HEK293 (cell line): ENCODE measurements around the gene KCTD11.

Experiments
- CTCF ChIA-PET: fragments of 350-600 bp; formaldehyde crosslinking; extraction: SDS; loops from one replicate; lab custom pipeline; 2021; ENCODE audit warnings: antibody characterized with exemption; lab: Yijun Ruan, JAX
- POLR2A ChIA-PET: fragments of 300-600 bp; formaldehyde crosslinking; extraction: SDS; loops from one replicate; lab custom pipeline; 2020; ENCODE audit warnings: antibody characterized with exemption, inconsistent platforms; lab: Yijun Ruan, JAX
- H3K27ac ChIP-seq: fragments of 200-500 bp; sonication (Bioruptor generic); 2 replicates; pipeline ENCODE4 v1.5.1; 2014; ENCODE audit warnings: low read depth, low read length, control low read depth, inconsistent platforms; ENCODE audit errors: extremely low read depth
- H3K36me3 ChIP-seq, 2 experiments: fragments of 200-500 bp in 1 of 2; sonication (Bioruptor generic) in 1 of 2; 1 replicate in 1 of 2; 2 replicates in 1 of 2; pipeline ENCODE4 v1.5.1; 2014 to 2017; ENCODE audit warnings: inconsistent platforms in 2 of 2, low read length in 2 of 2; ENCODE audit not compliant: control insufficient read depth in 2 of 2, insufficient read depth in 1 of 2
- H3K4me1 ChIP-seq: fragments of 200-500 bp; sonication (Bioruptor generic); 2 replicates; pipeline ENCODE4 v1.5.1; 2014; ENCODE audit warnings: mild to moderate bottlenecking, low read length, inconsistent platforms; ENCODE audit not compliant: control insufficient read depth, insufficient read depth
- H3K4me3 ChIP-seq: 2 replicates; pipeline ENCODE4 v1.5.1; 2011; ENCODE audit warnings: low read depth, mild to moderate bottlenecking, control low read depth, low read length, moderate library complexity
- H3K9me3 ChIP-seq: fragments of 200-500 bp; sonication (Bioruptor generic); 2 replicates; pipeline ENCODE4 v1.5.1; 2014; ENCODE audit warnings: low read depth, low read length, inconsistent platforms; ENCODE audit not compliant: control insufficient read depth, insufficient read depth
- EGR2 ChIP-seq: fragments of 450-650 bp; formaldehyde crosslinking; IDR thresholded peaks from 2 replicates; pipeline ENCODE4 v1.5.1; 2016; ENCODE audit warnings: low read depth, missing biosample characterization, missing genetic modification characterization
- GLI4 ChIP-seq: fragments of 450-650 bp; formaldehyde crosslinking; IDR thresholded peaks from 2 replicates; pipeline ENCODE4 v1.5.1; 2016; ENCODE audit warnings: missing biosample characterization, missing genetic modification characterization
- IKZF3 ChIP-seq: fragments of 450-650 bp; IDR thresholded peaks from 2 replicates; pipeline ENCODE4 v1.5.0; 2018; ENCODE audit warnings: missing biosample characterization, mild to moderate bottlenecking, missing genetic modification characterization, moderate library complexity
- KLF9 ChIP-seq: fragments of 450-650 bp; formaldehyde crosslinking; IDR thresholded peaks from 2 replicates; pipeline ENCODE4 v1.5.1; 2016; ENCODE audit warnings: missing biosample characterization, missing genetic modification characterization, low read depth
- PRDM1 ChIP-seq: fragments of 450-650 bp; formaldehyde crosslinking; IDR thresholded peaks from 2 replicates; pipeline ENCODE4; 2016; ENCODE audit warnings: missing biosample characterization, missing genetic modification characterization
- SCRT2 ChIP-seq: fragments of 450-650 bp; formaldehyde crosslinking; IDR thresholded peaks from 2 replicates; pipeline ENCODE4 v1.5.1; 2016; ENCODE audit warnings: missing biosample characterization, missing genetic modification characterization
- ZBTB11 ChIP-seq: fragments of 450-650 bp; formaldehyde crosslinking; conservative IDR thresholded peaks from 2 replicates; pipeline ENCODE4 v1.5.1; 2016; ENCODE audit warnings: low read depth, missing biosample characterization, missing genetic modification characterization
- ZBTB26 ChIP-seq: fragments of 450-650 bp; formaldehyde crosslinking; optimal IDR thresholded peaks from 2 replicates; pipeline ENCODE3; 2016; ENCODE audit warnings: missing biosample characterization, mild to moderate bottlenecking, missing genetic modification characterization
- ZFHX2 ChIP-seq: fragments of 450-650 bp; formaldehyde crosslinking; conservative IDR thresholded peaks from 2 replicates; pipeline ENCODE4 v1.5.1; 2016; ENCODE audit warnings: missing biosample characterization, missing genetic modification characterization
- ZIC2 ChIP-seq: fragments of 450-650 bp; formaldehyde crosslinking; IDR thresholded peaks from 2 replicates; pipeline ENCODE4 v1.5.1; 2016; ENCODE audit warnings: missing biosample characterization, missing genetic modification characterization
- ZNF514 ChIP-seq: fragments of 450-650 bp; formaldehyde crosslinking; IDR thresholded peaks from 2 replicates; pipeline ENCODE4 v1.5.1; 2016; ENCODE audit warnings: missing biosample characterization, missing genetic modification characterization
- ZNF549 ChIP-seq: fragments of 450-650 bp; IDR thresholded peaks from 2 replicates; pipeline ENCODE4 v1.5.1; 2018; ENCODE audit warnings: missing biosample characterization, missing genetic modification characterization, mild to moderate bottlenecking, inconsistent platforms, moderate library complexity
- ZNF585B ChIP-seq: fragments of 450-650 bp; formaldehyde crosslinking; IDR thresholded peaks from 2 replicates; pipeline ENCODE4 v1.5.1; 2016; ENCODE audit warnings: missing biosample characterization, missing genetic modification characterization
- ZNF704 ChIP-seq: fragments of 450-650 bp; formaldehyde crosslinking; IDR thresholded peaks from 2 replicates; pipeline ENCODE4 v1.5.1; 2016; ENCODE audit warnings: missing biosample characterization, missing genetic modification characterization
- ZNF76 ChIP-seq: fragments of 450-650 bp; formaldehyde crosslinking; IDR thresholded peaks from 2 replicates; pipeline ENCODE4; 2016; ENCODE audit warnings: low read depth, missing biosample characterization, missing genetic modification characterization, borderline replicate concordance
- TF ChIP-seq, protein P1 (sequence below): fragments of 450-650 bp; formaldehyde crosslinking; IDR thresholded peaks from 2 replicates; pipeline ENCODE4 v1.5.1; 2016; ENCODE audit warnings: missing biosample characterization, missing genetic modification characterization, borderline replicate concordance

The KCTD11 gene

DNA sequence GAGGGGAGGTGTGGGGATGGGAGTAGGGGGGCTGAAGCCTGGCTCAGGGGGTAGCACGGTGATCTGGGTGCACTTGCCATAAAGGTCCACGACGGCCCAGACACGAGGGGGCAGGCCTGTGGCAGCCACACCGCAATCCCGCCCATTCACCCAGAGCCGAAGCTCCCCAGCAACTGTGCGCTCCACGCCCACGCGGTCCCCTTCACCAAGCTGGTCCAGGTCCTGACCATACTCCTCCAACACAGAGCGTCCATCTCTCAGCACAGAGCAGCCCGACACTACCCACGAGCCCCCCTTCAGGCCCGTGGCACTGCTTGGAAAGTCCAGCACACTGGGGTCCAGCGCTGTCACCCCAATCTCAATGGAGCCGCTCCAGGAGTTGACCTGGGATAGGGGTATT lies 24.5 kb upstream of the KCTD11 start:
- ChIA-PET CTCF (interaction anchor here (0.7 to 5.2 kb wide), 6 partner anchors 10 to 233 kb away, joined by 3 to 50 read pairs (median 4); partner anchors contain the start of genes POLR2A and SENP3), POLR2A (interaction anchor here (0.9 kb wide), 1 partner anchor 251 kb away, joined by 4 read pairs; no protein-coding TSS in a partner anchor)
- Histone ChIP-seq H3K9me3 (no peaks in the 10 kb centered on the region), H3K4me1 (peaks cover 9% of the 10 kb centered on the region), H3K36me3 (peaks cover 18 to 48% of the 10 kb centered on the region in 2 experiments), H3K4me3 (no peak overlapping the region), H3K27ac (no peak overlapping the region)
- TF ChIP-seq ZNF514 (tag by site-specific recombination) (no peak), ZBTB26 (tag by site-specific recombination) (peak; percentile 10), SCRT2 (tag by site-specific recombination) (no peak), EGR2 (tag by site-specific recombination) (0 out of 2 replicates have a peak, but pooled peaks have one; percentile 21), IKZF3 (no peak), ZFHX2 (peak; percentile 21)

DNA sequence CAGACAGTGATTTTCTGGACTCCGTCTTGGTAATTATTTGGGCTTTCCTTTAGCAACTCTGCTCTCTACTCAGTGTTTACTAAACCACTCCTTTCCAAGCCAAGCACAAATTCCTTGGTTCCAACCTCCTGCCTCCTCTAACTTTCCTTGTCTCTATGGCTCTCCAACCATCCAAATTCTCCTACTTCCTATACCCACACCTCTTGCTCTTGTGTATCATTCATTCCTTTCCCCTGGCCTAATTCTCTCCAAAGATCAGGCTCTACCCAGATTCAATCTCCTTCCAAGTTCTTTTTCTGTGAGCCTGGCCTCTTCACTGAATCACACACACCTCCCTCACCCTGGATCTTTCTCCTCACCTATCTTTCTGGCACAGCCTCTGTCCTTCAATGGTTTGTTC lies 24.0 kb upstream of the KCTD11 start:
- TF ChIP-seq KLF9 (tag by site-specific recombination) (no peak), ZBTB11 (tag by site-specific recombination) (peak; percentile 62; the same call in 1 of the 2 replicates)
- Histone ChIP-seq H3K36me3 (peaks cover 15 to 43% of the 10 kb centered on the region in 2 experiments), H3K4me3 (peak overlapping the region; percentile 64; the same call in 1 of the 2 replicates), H3K27ac (no peak overlapping the region), H3K9me3 (no peaks in the 10 kb centered on the region), H3K4me1 (peaks cover 9% of the 10 kb centered on the region)
- ChIA-PET POLR2A (interaction anchor here (0.7 to 2.3 kb wide), 2 partner anchors 18 to 47 kb away, joined by 3 to 36 read pairs; partner anchors contain the start of gene SLC2A4), CTCF (interaction anchor here (0.7 to 5.2 kb wide), 4 partner anchors 16 to 45 kb away, joined by 3 to 50 read pairs (median 12); no protein-coding TSS in a partner anchor)

DNA sequence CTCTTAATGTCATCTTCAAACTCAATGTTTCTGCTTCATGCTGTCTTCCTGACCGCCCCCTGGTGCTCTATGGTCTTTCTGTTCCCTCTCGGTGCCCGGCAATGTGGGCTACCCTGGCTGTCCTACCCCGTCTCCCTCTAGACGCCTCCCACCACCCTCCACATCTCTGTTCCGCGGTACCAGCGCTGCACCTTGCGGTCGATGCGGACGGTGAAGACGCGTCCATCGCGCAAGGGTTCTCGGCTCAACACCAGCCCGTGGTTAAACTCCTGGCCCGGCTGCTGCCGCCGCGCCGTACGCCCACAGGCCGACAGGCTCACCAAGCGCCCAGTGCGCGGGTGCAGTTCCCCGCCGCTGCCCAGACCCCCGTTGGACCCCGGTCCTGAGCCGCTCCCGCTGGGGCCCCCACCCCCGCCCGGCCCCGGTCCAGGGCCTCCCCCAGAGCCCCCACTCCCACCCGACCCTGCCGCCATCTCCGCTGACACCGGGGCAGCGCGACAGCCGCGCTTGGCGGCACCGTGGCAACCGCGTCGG lies 23.1 kb upstream of the KCTD11 start, which contains the start of gene NEURL4:
Gene NEURL4 (minus strand): TSS at position 496 of the 534 bp plus-strand sequence. CDS start 23 bp downstream, at position 473.
- ChIA-PET CTCF (interaction anchor here (0.7 to 2.8 kb wide), 11 partner anchors 15 to 278 kb away, joined by 3 to 29 read pairs (median 4); partner anchors contain the start of genes SENP3, TMEM102, TMEM95 and ZBTB4), POLR2A (interaction anchor here (0.7 to 2.9 kb wide), 34 partner anchors 9 to 1100 kb away, joined by 3 to 42 read pairs (median 7); partner anchors contain the start of genes EFNB3, FXR2, GABARAP and GPS2)
- peaks cover 7 to 34% of the 10 kb centered on the region in 2 experiments; a peak in 2 of 3 replicates for H3K36me3 ChIP-seq
- peaks cover 9% of the 10 kb centered on the region for H3K4me1 ChIP-seq
- peak within 1 kb of the TSS; percentile 86 for H3K27ac ChIP-seq
- H3K9me3 ChIP-seq: no peaks in the 10 kb centered on the region
- H3K4me3 ChIP-seq: peak within 1 kb of the TSS; percentile 64
- 0 out of 2 replicates have a peak, but pooled peaks have one; percentile 12 for TF ChIP-seq ZNF76
- no peak for TF ChIP-seq ZNF585B (tag by site-specific recombination)
- TF ChIP-seq ZBTB11 (tag by site-specific recombination): peak; percentile 40
- TF ChIP-seq, protein P1, sequence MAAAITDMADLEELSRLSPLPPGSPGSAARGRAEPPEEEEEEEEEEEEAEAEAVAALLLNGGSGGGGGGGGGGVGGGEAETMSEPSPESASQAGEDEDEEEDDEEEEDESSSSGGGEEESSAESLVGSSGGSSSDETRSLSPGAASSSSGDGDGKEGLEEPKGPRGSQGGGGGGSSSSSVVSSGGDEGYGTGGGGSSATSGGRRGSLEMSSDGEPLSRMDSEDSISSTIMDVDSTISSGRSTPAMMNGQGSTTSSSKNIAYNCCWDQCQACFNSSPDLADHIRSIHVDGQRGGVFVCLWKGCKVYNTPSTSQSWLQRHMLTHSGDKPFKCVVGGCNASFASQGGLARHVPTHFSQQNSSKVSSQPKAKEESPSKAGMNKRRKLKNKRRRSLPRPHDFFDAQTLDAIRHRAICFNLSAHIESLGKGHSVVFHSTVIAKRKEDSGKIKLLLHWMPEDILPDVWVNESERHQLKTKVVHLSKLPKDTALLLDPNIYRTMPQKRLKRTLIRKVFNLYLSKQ: no peak
- TF ChIP-seq ZNF704: no peak
- TF ChIP-seq ZIC2: no peak
- TF ChIP-seq ZNF549: no peak
- TF ChIP-seq GLI4 (tag by site-specific recombination): 0 out of 2 replicates have a peak, but pooled peaks have one; percentile 10
- no peak for TF ChIP-seq PRDM1 (tag by site-specific recombination)
- peak; percentile 6 for TF ChIP-seq ZBTB26 (tag by site-specific recombination)
